IPS-18c (cell line): ENCODE data around the gene CCR6.
"Not testable (repeated sequence)": the region's sequence is repeated elsewhere in the genome, so short reads cannot be mapped to it uniquely, and the experiment has no call there.

Source experiments
- H3K4me3 ChIP-seq: 2 replicates; pipeline ENCODE4 v1.7.0; 2013; ENCODE audit warnings: low read depth, mild to moderate bottlenecking, low read length, moderate library complexity; ENCODE audit not compliant: insufficient read depth
- H3K9me3 ChIP-seq: one replicate; pipeline ENCODE4 v1.6.1; 2013; ENCODE audit warnings: mild to moderate bottlenecking, low read length, moderate library complexity; ENCODE audit not compliant: control insufficient read depth, insufficient read depth

CCR6 gene

GRCh38 chr6:167171300-167171699 is 48.4 kb downstream of the CCR6 start:
- H3K4me3 ChIP-seq, H3K9me3 ChIP-seq: not testable (repeated sequence)

- not testable (repeated sequence) for H3K4me3 ChIP-seq, H3K9me3 ChIP-seq
These were observed 49.1 kb downstream of the CCR6 start for GRCh38 chr6:167172011-167172410.

GRCh38 chr6:167177271-167177670 is 54.4 kb downstream of the CCR6 start:
- H3K4me3 ChIP-seq: not testable (repeated sequence)

GRCh38 chr6:167178896-167179655 is 56.2 kb downstream of the CCR6 start:
- not testable (repeated sequence) for H3K4me3 ChIP-seq, H3K9me3 ChIP-seq

More at GRCh38 chr6:167177271-167177670, 54.4 kb downstream of the CCR6 start:
- not testable (repeated sequence) for H3K9me3 ChIP-seq

DNA sequence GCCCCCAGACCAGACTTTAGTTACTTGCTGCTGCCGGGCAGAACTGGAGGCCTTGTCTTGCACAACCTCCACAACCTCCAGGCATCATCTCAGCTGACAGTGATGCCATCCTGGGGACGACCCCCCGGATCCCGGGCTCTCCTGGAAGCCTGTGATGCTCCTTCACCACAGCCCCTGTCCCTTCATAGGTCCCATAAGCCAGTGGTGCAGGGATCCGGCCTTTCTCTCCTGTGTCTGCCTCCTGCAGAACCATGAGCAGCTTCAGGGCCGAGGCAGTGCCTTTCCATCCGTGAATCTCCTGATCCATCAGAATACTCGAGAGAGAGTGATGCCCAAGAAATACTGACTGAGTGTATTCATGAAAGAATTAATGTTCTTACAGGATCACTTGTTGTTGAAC is 57.2 kb downstream of the CCR6 start:
- not testable (repeated sequence) for H3K9me3 ChIP-seq, H3K4me3 ChIP-seq

DNA sequence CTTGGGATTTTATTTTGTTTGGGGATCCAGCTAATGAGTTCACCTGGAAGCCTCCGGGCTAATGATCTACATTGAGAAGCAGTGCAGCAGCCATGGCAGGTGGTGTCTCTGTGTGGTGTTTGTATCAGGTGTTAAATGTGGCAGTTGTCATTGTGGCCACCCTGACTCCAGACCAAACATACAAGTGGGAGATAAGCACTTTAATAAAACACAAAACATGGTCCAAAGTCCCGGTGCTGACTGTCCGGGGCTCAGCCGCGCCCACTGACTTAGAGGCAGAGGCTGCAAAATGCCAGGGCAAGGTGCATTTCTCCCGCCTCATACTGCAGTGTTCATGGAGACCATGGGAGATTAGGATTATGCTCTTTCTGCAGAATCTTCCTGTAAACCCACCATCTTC is 58.5 kb downstream of the CCR6 start:
- H3K4me3 ChIP-seq: not testable (repeated sequence)

GRCh38 chr6:167182913-167183314 is 60.0 kb downstream of the CCR6 start:
- not testable (repeated sequence) for H3K4me3 ChIP-seq, H3K9me3 ChIP-seq

More for the DNA sequence above, 58.5 kb downstream of the CCR6 start:
- H3K9me3 ChIP-seq: not testable (repeated sequence)

DNA sequence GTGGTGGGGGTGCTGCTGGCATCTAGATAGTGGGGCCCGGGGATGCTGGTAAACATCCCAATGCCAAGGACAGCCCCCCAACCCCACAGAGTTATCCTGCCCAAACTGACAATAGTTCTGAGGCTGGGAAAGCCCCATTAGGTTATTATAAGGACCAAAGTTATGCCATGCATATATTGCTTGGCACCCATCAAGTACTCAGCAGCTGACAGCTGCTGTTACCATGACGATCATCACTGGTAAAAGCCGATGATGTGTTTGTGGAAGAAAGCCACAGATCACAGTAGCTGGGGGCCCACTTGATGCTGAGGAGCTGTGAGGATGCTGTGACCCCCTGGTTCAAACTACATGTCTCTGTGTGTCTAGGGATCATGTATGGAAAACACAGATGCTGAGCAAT is 62.2 kb downstream of the CCR6 start:
- H3K9me3 ChIP-seq: not testable (repeated sequence)

DNA sequence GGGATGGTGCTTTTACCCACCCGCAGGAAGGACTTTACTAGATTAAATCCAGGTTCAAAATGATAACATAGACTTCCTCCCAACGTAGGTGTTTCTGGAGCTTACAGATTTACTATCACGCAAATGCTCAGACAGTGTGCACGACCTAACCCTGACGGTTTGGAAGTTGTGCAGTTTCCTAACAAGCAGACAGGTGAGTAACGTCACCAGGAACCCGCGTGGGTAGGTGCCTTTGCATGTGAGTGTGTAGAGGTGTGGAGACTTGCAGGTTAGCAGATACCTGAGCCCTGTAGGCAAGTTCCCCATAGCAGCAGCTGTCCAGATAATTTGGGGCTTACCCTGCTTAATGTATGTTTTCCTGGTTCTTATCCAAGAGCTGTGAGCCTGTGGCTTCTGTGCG is 64.4 kb downstream of the CCR6 start:
- H3K4me3 ChIP-seq, H3K9me3 ChIP-seq: not testable (repeated sequence)

More for the DNA sequence above, 62.2 kb downstream of the CCR6 start:
- not testable (repeated sequence) for H3K4me3 ChIP-seq
